ENCODE data around the gene ZNF862.

- no peak for TF ChIP-seq JUN (CRISPR knock-in tag; IDR thresholded peaks at IDR 0.05)
- no peak for TF ChIP-seq SKI (IDR thresholded peaks at IDR 0.05; ENCODE audit: partially characterized antibody)
- TF ChIP-seq ARNTL (CRISPR knock-in tag; IDR thresholded peaks at IDR 0.05): no peak
- no peak for TF ChIP-seq ZNF589 (CRISPR knock-in tag; conservative IDR thresholded peaks at IDR 0.05)
- TF ChIP-seq EP300 (IDR thresholded peaks at IDR 0.05; ENCODE audit: low read depth in 2 of 2, low read length in 2 of 2): no peak
- no peak for TF ChIP-seq EP300 (CRISPR knock-in tag; IDR thresholded peaks at IDR 0.05; ENCODE audit: borderline replicate concordance)
- TF ChIP-seq TEAD3 (CRISPR knock-in tag; optimal IDR thresholded peaks at IDR 0.05; ENCODE audit: borderline replicate concordance): no peak
- TF ChIP-seq ETV6 (CRISPR knock-in tag; conservative IDR thresholded peaks at IDR 0.05): no peak
- no peak for TF ChIP-seq PATZ1 (CRISPR knock-in tag; IDR thresholded peaks at IDR 0.05)
These were observed 15.0 kb downstream of the ZNF862 start for GRCh38 chr7:149853157-149853556.
